ENCODE measurements around the gene TCF7L2. TPM values are rescaled to one million over a fixed set of nuclear protein-coding genes. Genes with fewer than 3 reads are reported as not detected.

The TCF7L2 gene
- polyA plus RNA-seq, 1 donor from 2014 or later = 1.7 TPM

GRCh38 chr10:113015201-113015600 is 65.2 kb downstream of the TCF7L2 start:
- H4K20me1 ChIP-seq (ENCODE audit: insufficient read depth) = no peaks in the 10 kb centered on the region

GRCh38 chr10:113017376-113017775 is 67.3 kb downstream of the TCF7L2 start:
- H3F3A ChIP-seq (ENCODE audit: insufficient read depth, low read length, poor library complexity, severe bottlenecking) = no peaks in the 10 kb centered on the region
- no peak overlapping the region for H3K9ac ChIP-seq (ENCODE audit: low read length)
- TF ChIP-seq TAF1 (IDR thresholded peaks at IDR 0.05; ENCODE audit: low read depth) = no peak
- no peak for TF ChIP-seq EZH2 (IDR thresholded peaks at IDR 0.05; ENCODE audit: borderline replicate concordance, insufficient read depth, low read length, poor library complexity, severe bottlenecking)
- TF ChIP-seq, protein P1, sequence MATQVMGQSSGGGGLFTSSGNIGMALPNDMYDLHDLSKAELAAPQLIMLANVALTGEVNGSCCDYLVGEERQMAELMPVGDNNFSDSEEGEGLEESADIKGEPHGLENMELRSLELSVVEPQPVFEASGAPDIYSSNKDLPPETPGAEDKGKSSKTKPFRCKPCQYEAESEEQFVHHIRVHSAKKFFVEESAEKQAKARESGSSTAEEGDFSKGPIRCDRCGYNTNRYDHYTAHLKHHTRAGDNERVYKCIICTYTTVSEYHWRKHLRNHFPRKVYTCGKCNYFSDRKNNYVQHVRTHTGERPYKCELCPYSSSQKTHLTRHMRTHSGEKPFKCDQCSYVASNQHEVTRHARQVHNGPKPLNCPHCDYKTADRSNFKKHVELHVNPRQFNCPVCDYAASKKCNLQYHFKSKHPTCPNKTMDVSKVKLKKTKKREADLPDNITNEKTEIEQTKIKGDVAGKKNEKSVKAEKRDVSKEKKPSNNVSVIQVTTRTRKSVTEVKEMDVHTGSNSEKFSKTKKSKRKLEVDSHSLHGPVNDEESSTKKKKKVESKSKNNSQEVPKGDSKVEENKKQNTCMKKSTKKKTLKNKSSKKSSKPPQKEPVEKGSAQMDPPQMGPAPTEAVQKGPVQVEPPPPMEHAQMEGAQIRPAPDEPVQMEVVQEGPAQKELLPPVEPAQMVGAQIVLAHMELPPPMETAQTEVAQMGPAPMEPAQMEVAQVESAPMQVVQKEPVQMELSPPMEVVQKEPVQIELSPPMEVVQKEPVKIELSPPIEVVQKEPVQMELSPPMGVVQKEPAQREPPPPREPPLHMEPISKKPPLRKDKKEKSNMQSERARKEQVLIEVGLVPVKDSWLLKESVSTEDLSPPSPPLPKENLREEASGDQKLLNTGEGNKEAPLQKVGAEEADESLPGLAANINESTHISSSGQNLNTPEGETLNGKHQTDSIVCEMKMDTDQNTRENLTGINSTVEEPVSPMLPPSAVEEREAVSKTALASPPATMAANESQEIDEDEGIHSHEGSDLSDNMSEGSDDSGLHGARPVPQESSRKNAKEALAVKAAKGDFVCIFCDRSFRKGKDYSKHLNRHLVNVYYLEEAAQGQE (IDR thresholded peaks at IDR 0.05; ENCODE audit: borderline replicate concordance) = no peak
- TF ChIP-seq MXI1 (conservative IDR thresholded peaks at IDR 0.05; ENCODE audit: poor library complexity, severe bottlenecking) = no peak
- TF ChIP-seq EP300 (conservative IDR thresholded peaks at IDR 0.05; ENCODE audit: poor library complexity, severe bottlenecking) = no peak
- TF ChIP-seq POLR2AphosphoS5 (IDR thresholded peaks at IDR 0.05) = no peak
- no peak for TF ChIP-seq RAD21 (conservative IDR thresholded peaks at IDR 0.05)
- no peak for TF ChIP-seq SMC3 (conservative IDR thresholded peaks at IDR 0.05; ENCODE audit: poor library complexity)
- TF ChIP-seq CTCF (IDR thresholded peaks at IDR 0.05; ENCODE audit: poor library complexity, severe bottlenecking) = no peak
- H4K20me1 ChIP-seq (ENCODE audit: insufficient read depth) = no peaks in the 10 kb centered on the region
- peaks cover 9% of the 10 kb centered on the region for H3K79me2 ChIP-seq (replicated peaks; ENCODE audit: insufficient read depth, low read length)
- H3K27me3 ChIP-seq (ENCODE audit: insufficient read depth, low read depth, low read length) = no peaks in the 10 kb centered on the region
- H2AFZ ChIP-seq (ENCODE audit: low read depth, low read length) = no peak overlapping the region
- H3K36me3 ChIP-seq (ENCODE audit: insufficient read depth, low read length) = no peaks in the 10 kb centered on the region
- no peak overlapping the region for H3K27ac ChIP-seq (ENCODE audit: low read length)
- no peaks in the 10 kb centered on the region for H3K9me2 ChIP-seq (ENCODE audit: insufficient read depth, low read length)
- H3K4me2 ChIP-seq (ENCODE audit: low read length) = no peak overlapping the region
- H3K4me3 ChIP-seq (ENCODE audit: low read length) = no peak overlapping the region
- no peaks in the 10 kb centered on the region for H3K9me3 ChIP-seq (ENCODE audit: low read length)

More at GRCh38 chr10:113015201-113015600, 65.2 kb downstream of the TCF7L2 start:
- no peaks in the 10 kb centered on the region for H3K36me3 ChIP-seq (ENCODE audit: insufficient read depth, low read length)
- H3K4me2 ChIP-seq (ENCODE audit: low read length) = no peak overlapping the region
- H3K9me2 ChIP-seq (ENCODE audit: insufficient read depth, low read length) = no peaks in the 10 kb centered on the region
- H3K9ac ChIP-seq (ENCODE audit: low read length) = no peak overlapping the region
- H3K9me3 ChIP-seq (ENCODE audit: low read length) = no peaks in the 10 kb centered on the region
- TF ChIP-seq SMC3 (conservative IDR thresholded peaks at IDR 0.05; ENCODE audit: poor library complexity) = no peak
- TF ChIP-seq, protein P1 (IDR thresholded peaks at IDR 0.05; ENCODE audit: borderline replicate concordance) = no peak
- TF ChIP-seq TAF1 (IDR thresholded peaks at IDR 0.05; ENCODE audit: low read depth) = no peak
- TF ChIP-seq EZH2 (IDR thresholded peaks at IDR 0.05; ENCODE audit: borderline replicate concordance, insufficient read depth, low read length, poor library complexity, severe bottlenecking) = no peak
- TF ChIP-seq EP300 (conservative IDR thresholded peaks at IDR 0.05; ENCODE audit: poor library complexity, severe bottlenecking) = no peak
- TF ChIP-seq POLR2AphosphoS5 (IDR thresholded peaks at IDR 0.05) = no peak
- no peak for TF ChIP-seq RAD21 (conservative IDR thresholded peaks at IDR 0.05)
- TF ChIP-seq MXI1 (conservative IDR thresholded peaks at IDR 0.05; ENCODE audit: poor library complexity, severe bottlenecking) = no peak
- no peak for TF ChIP-seq CTCF (IDR thresholded peaks at IDR 0.05; ENCODE audit: poor library complexity, severe bottlenecking)
- H3F3A ChIP-seq (ENCODE audit: insufficient read depth, low read length, poor library complexity, severe bottlenecking) = no peaks in the 10 kb centered on the region
- H3K27ac ChIP-seq (ENCODE audit: low read length) = no peak overlapping the region
- no peak overlapping the region for H2AFZ ChIP-seq (ENCODE audit: low read depth, low read length)
- H3K4me3 ChIP-seq (ENCODE audit: low read length) = no peak overlapping the region
- peaks cover 11% of the 10 kb centered on the region for H3K79me2 ChIP-seq (replicated peaks; ENCODE audit: insufficient read depth, low read length)
- H3K27me3 ChIP-seq (ENCODE audit: insufficient read depth, low read depth, low read length) = no peaks in the 10 kb centered on the region
